Activated T-cell treated with anti-CD3 and anti-CD28 coated beads, Interleukin-2, amount 50 U/mL, for 24 hours (primary cell): Measurements from ENCODE around the gene GSTM2.

ENCODE experiments used
- DNase-seq: peaks from one replicate; pipeline ENCODE4 v3.0.0-alpha.2; 2020
- H3K27ac Mint-ChIP-seq: 2 replicates; pipeline ENCODE4 v1.8.0; 2020; ENCODE audit warnings: mild to moderate bottlenecking, mixed read lengths
- H3K27me3 Mint-ChIP-seq: 2 replicates; pipeline ENCODE4 v1.8.0; 2020; ENCODE audit warnings: mixed read lengths
- H3K36me3 Mint-ChIP-seq: 2 replicates; pipeline ENCODE4 v1.8.0; 2020; ENCODE audit warnings: low read depth, mixed read lengths
- H3K4me1 Mint-ChIP-seq: 2 replicates; pipeline ENCODE4 v1.8.0; 2020; ENCODE audit warnings: low read depth, mixed read lengths
- H3K4me3 Mint-ChIP-seq: 2 replicates; pipeline ENCODE4 v1.8.0; 2020; ENCODE audit warnings: mild to moderate bottlenecking, moderate library complexity, mixed read lengths
- H3K9me3 Mint-ChIP-seq: 2 replicates; pipeline ENCODE4 v1.8.0; 2020; ENCODE audit warnings: mixed read lengths

The GSTM2 gene

GRCh38 chr1:109717729-109718128, 49.9 kb downstream of the GSTM2 start:
- Mint-ChIP-seq H3K27ac (no peak overlapping the region), H3K9me3 (no peaks in the 10 kb centered on the region), H3K36me3 (no peaks in the 10 kb centered on the region), H3K4me3 (no peak overlapping the region), H3K27me3 (peaks cover 12% of the 10 kb centered on the region), H3K4me1 (peaks cover 7% of the 10 kb centered on the region)
- no peak for DNase-seq

DNA sequence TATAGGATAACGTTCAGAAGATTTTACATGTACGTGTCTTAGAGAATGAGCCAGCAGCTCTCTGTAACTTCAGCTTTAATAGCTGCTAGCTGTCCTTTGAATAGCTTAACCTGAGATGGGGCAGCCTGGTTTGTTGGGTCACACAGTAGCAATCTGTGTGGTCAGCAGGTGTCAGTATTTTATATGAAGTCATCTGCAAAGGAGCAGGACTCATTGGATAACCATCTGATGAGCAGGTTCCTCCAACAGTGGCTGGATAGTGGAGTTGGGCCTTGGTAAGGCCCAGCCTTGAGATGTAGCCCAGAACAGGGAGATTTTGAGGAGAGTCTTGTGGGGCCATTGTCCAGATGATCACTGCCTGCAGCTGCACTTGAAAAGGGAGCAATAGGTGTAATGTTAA, 50.6 kb downstream of the GSTM2 start:
- Mint-ChIP-seq H3K27me3 (peaks cover 9% of the 10 kb centered on the region), H3K4me3 (no peak overlapping the region), H3K27ac (no peak overlapping the region), H3K36me3 (no peaks in the 10 kb centered on the region), H3K4me1 (peaks cover 7% of the 10 kb centered on the region), H3K9me3 (no peaks in the 10 kb centered on the region)
- DNase-seq = no peak

GRCh38 chr1:109719337-109719837, 51.5 kb downstream of the GSTM2 start:
- Mint-ChIP-seq H3K4me1 (peaks cover 7% of the 10 kb centered on the region), H3K27me3 (peaks cover 2% of the 10 kb centered on the region), H3K4me3 (no peak overlapping the region), H3K9me3 (no peaks in the 10 kb centered on the region), H3K36me3 (no peaks in the 10 kb centered on the region), H3K27ac (no peak overlapping the region)
- DNase-seq = no peak

DNA sequence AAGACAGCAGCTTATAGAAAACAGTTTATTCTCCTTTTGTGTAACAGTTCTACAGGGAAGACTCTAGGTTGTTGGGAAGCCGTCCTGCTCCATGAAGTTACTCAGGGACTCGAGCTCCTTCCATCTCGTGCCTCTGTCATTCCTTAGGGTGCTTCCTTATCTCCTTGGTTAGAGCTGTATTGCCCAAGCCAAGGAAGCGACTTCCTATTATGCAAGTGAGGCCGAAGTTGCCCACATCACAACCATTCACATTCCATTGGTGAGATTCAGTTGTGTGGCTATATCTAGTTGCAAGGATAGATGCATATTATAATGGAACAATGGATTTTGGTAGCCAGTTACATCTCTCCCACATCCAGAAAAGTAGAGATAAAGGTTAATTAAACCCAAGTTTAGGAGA, 53.2 kb downstream of the GSTM2 start:
- no peak for DNase-seq
- peaks cover 7% of the 10 kb centered on the region for H3K4me1 Mint-ChIP-seq
- no peak overlapping the region for H3K27ac Mint-ChIP-seq

GRCh38 chr1:109721971-109722370, 54.1 kb downstream of the GSTM2 start:
- H3K9me3 Mint-ChIP-seq = no peaks in the 10 kb centered on the region
- no peak for DNase-seq
- H3K4me3 Mint-ChIP-seq = no peak overlapping the region
- no peaks in the 10 kb centered on the region for H3K36me3 Mint-ChIP-seq
- H3K27me3 Mint-ChIP-seq = no peaks in the 10 kb centered on the region
- peaks cover 7% of the 10 kb centered on the region for H3K4me1 Mint-ChIP-seq
- H3K27ac Mint-ChIP-seq = no peak overlapping the region

More for the DNA sequence above, 53.2 kb downstream of the GSTM2 start:
- Mint-ChIP-seq H3K27me3 (no peaks in the 10 kb centered on the region), H3K4me3 (no peak overlapping the region), H3K9me3 (no peaks in the 10 kb centered on the region), H3K36me3 (no peaks in the 10 kb centered on the region)

- H3K27me3 Mint-ChIP-seq = no peaks in the 10 kb centered on the region
- H3K4me3 Mint-ChIP-seq = no peak overlapping the region
- no peaks in the 10 kb centered on the region for H3K36me3 Mint-ChIP-seq
- H3K27ac Mint-ChIP-seq = no peak overlapping the region
- H3K4me1 Mint-ChIP-seq = peaks cover 7% of the 10 kb centered on the region
- H3K9me3 Mint-ChIP-seq = no peaks in the 10 kb centered on the region
- no peak for DNase-seq
These were observed 55.2 kb downstream of the GSTM2 start for GRCh38 chr1:109722908-109723691.
